DOHH2 (cell line): ENCODE results near the gene CALN1.

Source experiments
- H3F3A ChIP-seq: fragments of 200-600 bp; sonication (generic), shearing (Covaris generic); 2 replicates; pipeline ENCODE4 v1.6.0; 2016; ENCODE audit warnings: antibody characterized with exemption, mild to moderate bottlenecking; ENCODE audit not compliant: control insufficient read depth, insufficient read depth
- H3K27ac ChIP-seq: fragments of 200-600 bp; sonication (generic); 2 replicates; pipeline ENCODE4 v1.5.1; 2014; ENCODE audit warnings: low read depth, mild to moderate bottlenecking, low read length, moderate library complexity
- H3K27me3 ChIP-seq: fragments of 200-600 bp; sonication (generic); 2 replicates; pipeline ENCODE4 v1.6.1; 2014; ENCODE audit warnings: mild to moderate bottlenecking, low read length, mixed read lengths; ENCODE audit not compliant: control insufficient read depth
- H3K36me3 ChIP-seq: fragments of 200-600 bp; sonication (generic); 2 replicates; pipeline ENCODE4 v1.6.1; 2014; ENCODE audit warnings: mild to moderate bottlenecking, low read length, moderate library complexity, mixed read lengths; ENCODE audit not compliant: control insufficient read depth
- H3K4me1 ChIP-seq: fragments of 200-600 bp; sonication (generic); 2 replicates; pipeline ENCODE4 v1.6.1; 2014; ENCODE audit warnings: mild to moderate bottlenecking, low read length, mixed read lengths; ENCODE audit not compliant: control insufficient read depth
- H3K4me2 ChIP-seq: fragments of 200-600 bp; sonication (generic); 2 replicates; pipeline ENCODE4 v1.6.0; 2014; ENCODE audit warnings: mild to moderate bottlenecking, low read length, moderate library complexity
- H3K4me3 ChIP-seq: fragments of 200-600 bp; sonication (generic); 2 replicates; pipeline ENCODE4 v1.5.1; 2014; ENCODE audit warnings: mild to moderate bottlenecking, low read length, mixed read lengths
- H3K79me2 ChIP-seq: fragments of 200-600 bp; sonication (generic); 2 replicates; pipeline ENCODE4 v1.6.1; 2014; ENCODE audit warnings: mild to moderate bottlenecking, low read length, mixed read lengths; ENCODE audit not compliant: control insufficient read depth
- H3K9me2 ChIP-seq: fragments of 200-600 bp; sonication (generic); replicated peaks from 2 replicates; pipeline ENCODE4 v1.6.1; 2014; ENCODE audit warnings: mild to moderate bottlenecking, low read length, mixed read lengths; ENCODE audit not compliant: control insufficient read depth
- H3K9me3 ChIP-seq: fragments of 200-600 bp; sonication (generic); 2 replicates; pipeline ENCODE4 v1.6.1; 2014; ENCODE audit warnings: antibody characterized with exemption, low read length, mixed read lengths; ENCODE audit not compliant: control insufficient read depth, insufficient read depth
- H4K20me1 ChIP-seq: fragments of 200-600 bp; sonication (generic); 2 replicates; pipeline ENCODE4 v1.6.0; 2014; ENCODE audit warnings: low read depth, mild to moderate bottlenecking, antibody characterized with exemption, low read length, moderate library complexity; ENCODE audit not compliant: control insufficient read depth, insufficient read depth
- EZH2phosphoT487 ChIP-seq: fragments of 200-600 bp; sonication (generic); IDR thresholded peaks from 2 replicates; pipeline ENCODE4 v1.6.1; 2017; ENCODE audit warnings: borderline replicate concordance, mild to moderate bottlenecking, antibody characterized with exemption, low read length, moderate library complexity, mixed read lengths
- TF ChIP-seq, protein P1 (sequence below): fragments of 200-600 bp; sonication (generic); IDR thresholded peaks from one replicate; pipeline ENCODE4 v1.5.1; 2014; ENCODE audit warnings: antibody characterized with exemption, mild to moderate bottlenecking, low read depth, low read length; ENCODE audit not compliant: poor library complexity, severe bottlenecking

CALN1 gene

GRCh38 chr7:72307566-72307965 lies 104.6 kb downstream of the CALN1 start:
- Histone ChIP-seq H3K4me2 (no peak overlapping the region), H3K27ac (no peak overlapping the region), H3K4me3 (no peak overlapping the region), H3K36me3 (no peaks in the 10 kb centered on the region), H3F3A (no peaks in the 10 kb centered on the region), H3K9me3 (no peaks in the 10 kb centered on the region), H3K79me2 (no peaks in the 10 kb centered on the region), H3K9me2 (no peaks in the 10 kb centered on the region), H3K27me3 (no peaks in the 10 kb centered on the region), H4K20me1 (no peaks in the 10 kb centered on the region), H3K4me1 (no peaks in the 10 kb centered on the region)
- TF ChIP-seq, protein P1, sequence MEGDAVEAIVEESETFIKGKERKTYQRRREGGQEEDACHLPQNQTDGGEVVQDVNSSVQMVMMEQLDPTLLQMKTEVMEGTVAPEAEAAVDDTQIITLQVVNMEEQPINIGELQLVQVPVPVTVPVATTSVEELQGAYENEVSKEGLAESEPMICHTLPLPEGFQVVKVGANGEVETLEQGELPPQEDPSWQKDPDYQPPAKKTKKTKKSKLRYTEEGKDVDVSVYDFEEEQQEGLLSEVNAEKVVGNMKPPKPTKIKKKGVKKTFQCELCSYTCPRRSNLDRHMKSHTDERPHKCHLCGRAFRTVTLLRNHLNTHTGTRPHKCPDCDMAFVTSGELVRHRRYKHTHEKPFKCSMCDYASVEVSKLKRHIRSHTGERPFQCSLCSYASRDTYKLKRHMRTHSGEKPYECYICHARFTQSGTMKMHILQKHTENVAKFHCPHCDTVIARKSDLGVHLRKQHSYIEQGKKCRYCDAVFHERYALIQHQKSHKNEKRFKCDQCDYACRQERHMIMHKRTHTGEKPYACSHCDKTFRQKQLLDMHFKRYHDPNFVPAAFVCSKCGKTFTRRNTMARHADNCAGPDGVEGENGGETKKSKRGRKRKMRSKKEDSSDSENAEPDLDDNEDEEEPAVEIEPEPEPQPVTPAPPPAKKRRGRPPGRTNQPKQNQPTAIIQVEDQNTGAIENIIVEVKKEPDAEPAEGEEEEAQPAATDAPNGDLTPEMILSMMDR, result no peak
- no peak for TF ChIP-seq EZH2phosphoT487

GRCh38 chr7:72298912-72299311 lies 113.2 kb downstream of the CALN1 start:
- Histone ChIP-seq H3K9me3 (no peaks in the 10 kb centered on the region), H3K27me3 (no peaks in the 10 kb centered on the region), H3K4me2 (no peak overlapping the region), H3K9me2 (no peaks in the 10 kb centered on the region), H3K4me1 (no peaks in the 10 kb centered on the region), H3K36me3 (no peaks in the 10 kb centered on the region), H3F3A (no peaks in the 10 kb centered on the region), H3K4me3 (no peak overlapping the region), H3K79me2 (no peaks in the 10 kb centered on the region), H3K27ac (no peak overlapping the region), H4K20me1 (no peaks in the 10 kb centered on the region)
- no peak for TF ChIP-seq EZH2phosphoT487
- TF ChIP-seq, protein P1, result no peak

DNA sequence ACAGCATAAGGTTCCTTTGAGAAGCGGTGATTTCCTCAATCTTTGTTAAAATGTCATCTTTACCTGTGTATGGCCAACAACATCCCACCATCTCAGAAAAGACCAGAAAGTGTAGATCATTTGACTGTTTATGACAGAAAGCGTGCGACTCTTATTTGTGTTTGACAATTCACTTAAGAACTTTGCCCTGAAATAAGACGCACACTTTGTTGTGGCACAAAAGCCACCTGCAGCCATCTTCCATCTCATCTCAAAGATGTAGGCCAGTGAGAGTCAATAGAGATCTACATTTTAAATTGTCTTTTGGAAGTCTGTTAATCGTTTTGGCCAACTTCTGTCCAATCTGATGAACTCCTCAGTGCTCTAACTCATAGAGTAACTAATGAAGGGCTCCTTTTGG lies 114.0 kb downstream of the CALN1 start:
- Histone ChIP-seq H4K20me1 (no peaks in the 10 kb centered on the region), H3K9me3 (no peaks in the 10 kb centered on the region), H3K9me2 (no peaks in the 10 kb centered on the region), H3K27me3 (no peaks in the 10 kb centered on the region), H3F3A (no peaks in the 10 kb centered on the region), H3K4me1 (no peaks in the 10 kb centered on the region), H3K27ac (no peak overlapping the region), H3K4me2 (no peak overlapping the region), H3K4me3 (no peak overlapping the region), H3K79me2 (no peaks in the 10 kb centered on the region), H3K36me3 (no peaks in the 10 kb centered on the region)
- no peak for TF ChIP-seq EZH2phosphoT487
- TF ChIP-seq, protein P1, result no peak

DNA sequence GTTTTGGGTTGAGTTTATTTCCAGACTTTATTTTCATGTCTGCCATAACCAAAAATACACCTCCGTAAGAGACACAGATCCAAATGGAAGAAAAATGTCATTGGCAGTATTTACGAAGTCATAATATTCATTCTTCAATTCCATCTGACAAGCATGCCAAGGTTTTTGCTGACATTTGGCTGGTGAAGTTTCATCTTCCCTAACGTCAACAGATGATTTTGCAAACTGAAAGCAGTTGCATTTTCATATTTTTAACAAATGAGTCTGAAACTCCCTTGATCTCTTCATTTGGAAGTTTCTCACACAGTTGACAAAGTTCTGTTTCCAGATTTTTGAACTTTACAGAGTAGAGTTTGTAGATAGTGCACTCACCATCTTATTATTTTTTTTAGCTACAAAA lies 114.5 kb downstream of the CALN1 start:
- no peaks in the 10 kb centered on the region for H3K9me2 ChIP-seq
- H3K4me2 ChIP-seq, result no peak overlapping the region
- H3K27me3 ChIP-seq, result no peaks in the 10 kb centered on the region
- H3K27ac ChIP-seq, result no peak overlapping the region
- H3K4me3 ChIP-seq, result no peak overlapping the region
- H4K20me1 ChIP-seq, result no peaks in the 10 kb centered on the region
- H3F3A ChIP-seq, result no peaks in the 10 kb centered on the region
- H3K4me1 ChIP-seq, result no peaks in the 10 kb centered on the region
- H3K36me3 ChIP-seq, result no peaks in the 10 kb centered on the region
- no peaks in the 10 kb centered on the region for H3K79me2 ChIP-seq
- TF ChIP-seq, protein P1, result no peak
- TF ChIP-seq EZH2phosphoT487, result no peak
- H3K9me3 ChIP-seq, result no peaks in the 10 kb centered on the region
